Left lung (tissue), 10 donors: ENCODE results near the gene OR5AK2. TPM values are rescaled to one million over a fixed set of nuclear protein-coding genes. Genes with fewer than 3 reads are reported as not detected.

Experiments used
- ATAC-seq: fragments of 200-7000 bp; cut with Tn5 transposase; one replicate; pipeline ENCODE4 v1.9.1; 2020; ENCODE audit warnings: moderate library complexity
- DNase-seq, 4 donors: peaks; one replicate each; pipeline ENCODE4 v3.0.0-alpha.2; 2013 to 2020
- H3K27ac ChIP-seq, 2 donors: fragments of 200-600 bp; sonication (generic) in 1 of 2; one replicate each; pipeline versions ENCODE4 v1.5.0 to v1.8.0; 2020 to 2021
- H3K27me3 ChIP-seq, 2 donors: fragments of 200-600 bp; sonication (generic) in 1 of 2; one replicate each; pipeline versions ENCODE4 v1.5.0 to v1.8.0; 2020 to 2021
- H3K36me3 ChIP-seq, 2 donors: fragments of 200-600 bp; sonication (generic) in 1 of 2; one replicate each; pipeline versions ENCODE4 v1.5.0 to v1.8.0; 2020 to 2021
- H3K4me1 ChIP-seq, 2 donors: fragments of 200-600 bp; one replicate each; pipeline ENCODE4 v1.8.0; 2021
- H3K4me3 ChIP-seq, 2 donors: fragments of 200-600 bp; sonication (generic) in 1 of 2; one replicate each; pipeline versions ENCODE4 v1.5.0 to v1.8.0; 2020 to 2021; ENCODE audit warnings: mild to moderate bottlenecking in 1 of 2
- H3K9me3 ChIP-seq, 2 donors: fragments of 200-600 bp; sonication (generic) in 1 of 2; one replicate each; pipeline versions ENCODE4 v1.5.0 to v1.8.0; 2020 to 2021
- CTCF ChIP-seq, 2 donors: fragments of 200-600 bp; sonication (generic) in 1 of 2; IDR thresholded peaks; one replicate each; pipeline versions ENCODE4 v1.5.0 to v1.8.0; 2021; ENCODE audit warnings: antibody characterized with exemption in 2 of 2
- intact Hi-C, 2 donors: fragments of 100-400 bp; cut with DNase I; formaldehyde crosslinking; loops; one replicate each; pipeline versions ENCODE4 v1.11.2 to v1.14.2; 2022
- polyA plus RNA-seq, 6 donors: library from polyadenylated mRNA; unstranded; fragments of 120-200 nt; gene quantifications; one replicate each; pipeline ENCODE4 v1.2.1, GENCODE V29; 2013; ENCODE audit not compliant: insufficient read length in 6 of 6
- total RNA-seq, 2 donors: library from RNA; stranded (reverse); fragmentation: NEBNext Ultra II Directional; extraction: Animal tissue kit (Norgen Biotek cat#: 25700); gene quantifications; one replicate each; pipeline ENCODE4 v1.2.1, GENCODE V29; 2021
- donor health status: DM: no; HTN: yes; CAD: no.
- donor health status: DM: no; HTN: no; CAD: no.

OR5AK2 gene
- total and polyA plus RNA-seq, 8 donors: 0.18 to 0.31 (median 0.22) TPM; not detected in 4

- no peak overlapping the region for H3K27ac ChIP-seq
- no peaks in the 10 kb centered on the region for H3K4me1 ChIP-seq
- DNase-seq (no peak), ATAC-seq (no peak)
- H3K4me3 ChIP-seq: no peak overlapping the region
- no peaks in the 10 kb centered on the region for H3K36me3 ChIP-seq
- TF ChIP-seq CTCF (IDR thresholded peaks at IDR 0.05): no peak
- intact Hi-C loops: no loop called here
- no peaks in the 10 kb centered on the region for H3K27me3 ChIP-seq
- peaks cover 0 to 13% of the 10 kb centered on the region in 2 donors for H3K9me3 ChIP-seq
These were observed 21.0 kb upstream of the OR5AK2 start for GRCh38 chr11:56967726-56968125.

GRCh38 chr11:56968524-56968923 is 20.2 kb upstream of the OR5AK2 start:
- intact Hi-C loops: no loop called here
- H3K4me1 ChIP-seq: no peaks in the 10 kb centered on the region
- no peaks in the 10 kb centered on the region for H3K36me3 ChIP-seq
- H3K4me3 ChIP-seq: no peak overlapping the region
- peaks cover 0 to 16% of the 10 kb centered on the region in 2 donors for H3K9me3 ChIP-seq
- H3K27me3 ChIP-seq: no peaks in the 10 kb centered on the region
- ATAC-seq (no peak), DNase-seq (no peak)
- H3K27ac ChIP-seq: no peak overlapping the region
- no peak for TF ChIP-seq CTCF (IDR thresholded peaks at IDR 0.05)

GRCh38 chr11:56977314-56977713 is 11.4 kb upstream of the OR5AK2 start:
- TF ChIP-seq CTCF (IDR thresholded peaks at IDR 0.05): no peak
- Histone ChIP-seq H3K4me1 (no peaks in the 10 kb centered on the region), H3K4me3 (no peak overlapping the region), H3K27ac (no peak overlapping the region), H3K36me3 (no peaks in the 10 kb centered on the region), H3K27me3 (no peaks in the 10 kb centered on the region), H3K9me3 (peaks cover 0 to 6% of the 10 kb centered on the region in 2 donors)
- intact Hi-C loops: no loop called here
- DNase-seq (no peak), ATAC-seq (no peak)

GRCh38 chr11:56990702-56991101 is 2.0 kb downstream of the OR5AK2 start:
- no peak for ATAC-seq
- intact Hi-C loops: no loop called here
- Histone ChIP-seq H3K27ac (no peak overlapping the region), H3K4me3 (no peak overlapping the region), H3K27me3 (no peaks in the 10 kb centered on the region), H3K9me3 (peaks cover 0 to 29% of the 10 kb centered on the region in 2 donors), H3K4me1 (no peaks in the 10 kb centered on the region), H3K36me3 (no peaks in the 10 kb centered on the region)
- TF ChIP-seq CTCF (IDR thresholded peaks at IDR 0.05): no peak
- DNase-seq: no peak

GRCh38 chr11:56994532-56994931 is 5.8 kb downstream of the OR5AK2 start:
- intact Hi-C loops: no loop called here
- Histone ChIP-seq H3K27me3 (no peaks in the 10 kb centered on the region), H3K4me1 (no peaks in the 10 kb centered on the region), H3K4me3 (no peak overlapping the region), H3K27ac (no peak overlapping the region), H3K36me3 (no peaks in the 10 kb centered on the region), H3K9me3 (peaks cover 0 to 43% of the 10 kb centered on the region in 2 donors)
- ATAC-seq (no peak), DNase-seq (no peak)
- TF ChIP-seq CTCF (IDR thresholded peaks at IDR 0.05): no peak
